Karpas-422 (cell line): ENCODE results near the gene CBFA2T2. TPM values are rescaled to one million over a fixed set of nuclear protein-coding genes. Genes with fewer than 3 reads are reported as not detected.

Experiments
- DNase-seq: peaks from one replicate; pipeline ENCODE4 v3.0.0-alpha.2; 2015
- H2AFZ ChIP-seq: fragments of 200-600 bp; sonication (generic); 2 replicates; pipeline ENCODE4 v1.6.1; 2014; ENCODE audit warnings: antibody characterized with exemption, low read length, mixed read lengths
- H3K27ac ChIP-seq: fragments of 200-600 bp; sonication (generic); 2 replicates; pipeline ENCODE4 v1.5.1; 2014; ENCODE audit warnings: mild to moderate bottlenecking, low read length, moderate library complexity
- H3K27me3 ChIP-seq: fragments of 200-600 bp; sonication (generic); 2 replicates; pipeline ENCODE4 v1.6.1; 2014; ENCODE audit warnings: low read length, mixed read lengths
- H3K36me3 ChIP-seq: fragments of 200-600 bp; sonication (generic); 2 replicates; pipeline ENCODE4 v1.6.1; 2014; ENCODE audit warnings: low read length, mixed read lengths; ENCODE audit not compliant: insufficient read depth
- H3K4me1 ChIP-seq: fragments of 200-600 bp; sonication (generic); 2 replicates; pipeline ENCODE4 v1.6.1; 2014; ENCODE audit warnings: mild to moderate bottlenecking, low read length, mixed read lengths
- H3K4me2 ChIP-seq: fragments of 200-600 bp; sonication (generic); 2 replicates; pipeline ENCODE4 v1.6.1; 2014; ENCODE audit warnings: low read length, low read depth, mild to moderate bottlenecking; ENCODE audit not compliant: poor library complexity, severe bottlenecking
- H3K4me3 ChIP-seq: fragments of 200-600 bp; sonication (generic); 2 replicates; pipeline ENCODE4 v1.5.1; 2014; ENCODE audit warnings: mild to moderate bottlenecking, antibody characterized with exemption, low read length, mixed read lengths
- H3K79me2 ChIP-seq: fragments of 200-600 bp; sonication (generic); 2 replicates; pipeline ENCODE4 v1.6.1; 2014; ENCODE audit warnings: mild to moderate bottlenecking, low read length, mixed read lengths
- H3K9ac ChIP-seq: fragments of 200-600 bp; sonication (generic); 2 replicates; pipeline ENCODE4 v1.6.0; 2014; ENCODE audit warnings: low read length
- H3K9me2 ChIP-seq: fragments of 200-600 bp; sonication (generic), shearing (Covaris generic); replicated peaks from 2 replicates; pipeline ENCODE4 v1.6.0; 2014; ENCODE audit warnings: mild to moderate bottlenecking, low read length, moderate library complexity; ENCODE audit not compliant: insufficient read depth
- H3K9me3 ChIP-seq: fragments of 300-700, 200-600 bp; sonication (generic); 2 replicates; pipeline ENCODE4 v1.6.1; 2014; ENCODE audit warnings: low read length, mixed read lengths
- H4K20me1 ChIP-seq: fragments of 200-600 bp; sonication (generic); 2 replicates; pipeline ENCODE4 v1.6.1; 2014; ENCODE audit warnings: mild to moderate bottlenecking, antibody characterized with exemption, low read length, low read depth; ENCODE audit not compliant: insufficient read depth
- total RNA-seq: library from RNA; depleted of rRNA; stranded (reverse); fragments of >200 nt; shearing (Covaris generic); gene quantifications from 2 replicates; pipeline ENCODE4 v1.2.3, GENCODE V29; 2014; ENCODE audit warnings: low replicate concordance

CBFA2T2 gene
- total RNA-seq, 1 experiment from 2014 or later: 54.8 TPM

DNA sequence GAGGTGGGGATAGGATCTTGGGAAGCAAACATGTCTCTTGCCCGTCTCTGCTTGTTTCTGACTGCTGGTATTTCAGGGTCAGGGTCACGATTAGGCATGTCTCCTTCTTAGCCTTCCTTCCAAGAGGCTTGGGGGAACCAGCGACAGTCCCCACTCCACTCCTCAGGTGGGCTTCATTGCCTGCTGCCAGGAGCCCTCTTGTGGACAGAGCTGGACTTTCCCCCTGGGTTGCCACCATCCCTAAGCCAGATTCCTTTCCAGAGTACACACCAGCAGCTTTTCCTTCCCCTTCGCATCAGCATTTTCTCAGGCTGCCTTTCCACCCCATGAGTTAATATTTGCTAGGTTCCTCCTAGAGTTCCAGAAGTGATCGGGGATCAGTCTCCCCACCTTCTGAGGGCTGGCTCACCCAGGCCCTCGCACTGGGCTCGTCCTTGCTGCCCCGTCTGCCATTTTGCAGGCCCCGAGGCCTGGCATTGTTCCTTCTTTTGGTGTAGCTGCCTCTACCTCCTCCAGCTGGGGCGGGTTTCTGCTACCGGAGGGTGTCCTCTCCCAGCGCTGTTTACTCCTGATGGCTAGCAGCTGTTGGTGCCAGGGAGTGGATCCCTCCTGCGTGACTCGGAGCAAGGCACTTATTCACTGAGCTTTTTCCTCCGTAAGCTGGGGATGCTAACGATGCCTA lies 163.5 kb downstream of the CBFA2T2 start:
- Histone ChIP-seq H3K4me3 (no peak overlapping the region), H2AFZ (no peak overlapping the region), H3K4me1 (peaks cover 26% of the 10 kb centered on the region), H3K9ac (peak overlapping the region; percentile 16; the same call in 1 of the 2 replicates), H3K36me3 (no peaks in the 10 kb centered on the region), H4K20me1 (no peaks in the 10 kb centered on the region), H3K79me2 (no peaks in the 10 kb centered on the region), H3K27ac (peak overlapping the region; percentile 73), H3K27me3 (no peaks in the 10 kb centered on the region), H3K9me2 (no peaks in the 10 kb centered on the region), H3K4me2 (no peak overlapping the region), H3K9me3 (no peaks in the 10 kb centered on the region)
- peak; percentile 84 for DNase-seq

DNA sequence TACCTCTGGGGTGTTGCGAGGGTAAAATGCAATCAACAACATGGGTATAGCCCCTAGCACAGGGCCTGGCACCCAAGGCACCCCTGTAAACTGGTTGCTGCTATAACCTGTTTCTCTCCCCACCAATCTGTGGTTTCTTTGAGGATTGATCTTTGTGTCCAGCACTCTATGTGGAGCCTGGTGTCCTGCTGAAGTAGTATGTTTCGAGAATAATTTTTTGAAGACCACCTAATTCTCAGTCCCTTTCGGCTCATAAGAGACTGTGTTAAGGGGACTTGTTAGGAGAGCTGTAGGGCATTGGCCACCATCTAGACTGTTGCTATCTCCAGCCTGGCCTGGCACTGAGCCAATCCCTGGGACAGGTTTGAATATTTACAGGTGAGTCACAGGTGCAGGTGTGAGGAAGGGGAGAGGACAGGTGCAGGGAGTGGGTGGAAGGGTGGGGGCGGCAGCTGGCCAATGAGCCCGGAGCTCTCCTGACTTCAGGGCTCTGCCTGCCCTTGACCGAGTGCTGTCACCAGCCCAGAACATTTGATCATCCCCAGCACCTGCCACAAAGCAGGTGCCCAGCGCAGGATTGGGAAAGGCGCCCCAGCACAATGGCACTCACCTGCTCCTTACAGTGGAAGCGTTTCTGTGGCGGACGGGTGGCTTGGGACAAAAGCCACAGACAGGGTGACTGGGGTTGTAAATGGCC lies 164.2 kb downstream of the CBFA2T2 start:
- no peak overlapping the region for H2AFZ ChIP-seq
- H3K4me3 ChIP-seq: no peak overlapping the region
- no peaks in the 10 kb centered on the region for H3K36me3 ChIP-seq
- no peaks in the 10 kb centered on the region for H3K79me2 ChIP-seq
- H3K4me2 ChIP-seq: no peak overlapping the region
- DNase-seq: peak; percentile 53
- H3K9me2 ChIP-seq: no peaks in the 10 kb centered on the region
- no peaks in the 10 kb centered on the region for H4K20me1 ChIP-seq
- peaks cover 26% of the 10 kb centered on the region for H3K4me1 ChIP-seq
- H3K27ac ChIP-seq: no peak overlapping the region; the same call in 1 of the 2 replicates
- H3K27me3 ChIP-seq: no peaks in the 10 kb centered on the region
- no peak overlapping the region for H3K9ac ChIP-seq
- H3K9me3 ChIP-seq: no peaks in the 10 kb centered on the region

DNA sequence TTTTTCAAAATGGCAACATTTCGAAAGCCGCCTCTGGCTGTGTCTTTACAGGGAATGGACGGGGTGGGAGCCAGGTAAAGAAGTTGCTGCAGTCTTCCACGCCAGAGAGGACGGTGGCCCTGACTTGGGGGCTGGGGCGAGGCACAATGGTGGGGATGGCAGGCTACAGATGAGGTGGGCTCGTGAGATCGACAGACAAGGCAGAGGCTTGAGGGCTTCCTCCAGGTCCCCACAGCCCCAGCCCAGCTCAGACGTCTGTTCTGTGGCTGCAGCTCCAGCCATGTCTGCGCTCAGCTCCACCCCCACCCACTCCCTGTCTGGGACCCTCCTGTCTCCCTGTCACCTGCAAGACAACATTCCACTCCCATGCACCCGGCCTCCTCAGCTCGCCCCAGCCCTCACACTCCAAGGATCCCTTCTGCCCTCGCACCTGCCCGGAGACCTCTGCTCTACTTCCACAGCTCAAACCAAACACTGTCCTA lies 164.8 kb downstream of the CBFA2T2 start:
- no peak overlapping the region for H3K4me2 ChIP-seq
- H3K4me3 ChIP-seq: no peak overlapping the region
- no peaks in the 10 kb centered on the region for H3K9me3 ChIP-seq
- no peak overlapping the region for H2AFZ ChIP-seq
- no peaks in the 10 kb centered on the region for H3K27me3 ChIP-seq
- no peaks in the 10 kb centered on the region for H3K36me3 ChIP-seq
- peaks cover 26% of the 10 kb centered on the region for H3K4me1 ChIP-seq
- no peak overlapping the region for H3K9ac ChIP-seq
- H3K79me2 ChIP-seq: no peaks in the 10 kb centered on the region
- no peaks in the 10 kb centered on the region for H4K20me1 ChIP-seq
- no peak for DNase-seq
- no peak overlapping the region for H3K27ac ChIP-seq
- H3K9me2 ChIP-seq: no peaks in the 10 kb centered on the region

DNA sequence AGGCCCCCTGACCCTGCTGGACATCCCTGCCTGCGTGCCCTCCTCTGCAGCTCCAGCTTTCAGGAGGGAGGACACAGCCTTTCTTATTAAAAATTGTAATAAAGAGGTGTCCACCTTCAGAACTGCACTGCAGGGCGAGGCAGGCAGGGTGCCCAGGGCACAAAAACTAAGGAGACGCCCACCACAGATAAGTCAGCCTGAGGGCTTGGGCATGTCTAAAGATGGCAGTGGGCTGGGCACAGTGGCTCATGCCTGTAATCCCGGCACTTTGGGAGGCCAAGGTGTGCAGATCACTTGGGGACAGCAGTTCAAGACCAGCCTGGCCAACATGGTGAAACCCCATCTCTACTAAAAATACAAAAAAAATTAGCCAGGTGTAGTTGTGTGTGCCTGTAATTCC lies 165.3 kb downstream of the CBFA2T2 start:
- Histone ChIP-seq H3K4me2 (no peak overlapping the region), H3K9ac (no peak overlapping the region)

DNA sequence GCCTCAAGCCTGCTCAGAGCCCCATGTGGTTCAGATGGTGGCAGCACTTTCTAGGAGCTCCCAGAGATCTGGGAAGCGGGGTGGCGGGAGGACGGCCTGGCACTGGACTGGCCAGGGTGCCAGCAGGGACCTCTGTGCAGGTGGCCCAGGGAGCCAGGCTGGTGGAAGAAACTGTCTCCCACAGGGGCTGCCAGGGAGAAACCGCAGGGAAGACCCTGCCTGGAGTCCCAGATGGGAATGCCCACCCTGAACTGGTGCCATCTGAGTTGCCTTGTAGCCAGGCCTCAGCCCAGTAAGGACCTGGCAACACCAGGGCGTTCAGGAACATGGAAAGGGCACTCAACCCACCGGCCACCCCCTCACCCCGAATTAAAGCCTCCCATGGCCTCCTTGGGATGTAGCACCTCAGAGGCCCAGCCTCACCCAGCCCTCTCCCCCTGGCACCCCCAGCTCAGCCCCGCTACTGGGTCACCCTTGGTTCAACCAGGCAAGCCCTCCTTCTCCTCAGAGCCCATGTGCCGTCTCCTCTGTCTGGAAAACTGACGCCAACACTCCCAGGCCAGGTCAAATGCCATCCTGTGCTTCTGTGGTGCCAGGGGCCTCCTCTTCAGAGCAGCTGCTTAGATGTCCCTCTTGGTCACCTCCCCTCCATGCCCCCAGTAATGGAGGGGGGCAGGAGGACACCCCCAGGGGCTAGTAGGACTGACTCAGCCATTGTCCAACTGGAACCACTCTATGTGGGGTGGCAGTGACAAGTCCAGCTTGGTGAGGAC lies 166.3 kb downstream of the CBFA2T2 start:
- H3K4me3 ChIP-seq: no peak overlapping the region
- no peaks in the 10 kb centered on the region for H3K9me2 ChIP-seq
- H3K27me3 ChIP-seq: no peaks in the 10 kb centered on the region
- H3K4me2 ChIP-seq: no peak overlapping the region
- peaks cover 26% of the 10 kb centered on the region for H3K4me1 ChIP-seq
- no peak overlapping the region for H3K9ac ChIP-seq
- H2AFZ ChIP-seq: no peak overlapping the region
- no peaks in the 10 kb centered on the region for H4K20me1 ChIP-seq
- DNase-seq: no peak
- H3K27ac ChIP-seq: no peak overlapping the region
- H3K79me2 ChIP-seq: no peaks in the 10 kb centered on the region
- no peaks in the 10 kb centered on the region for H3K36me3 ChIP-seq
- H3K9me3 ChIP-seq: no peaks in the 10 kb centered on the region

More for the DNA sequence above, 165.3 kb downstream of the CBFA2T2 start:
- Histone ChIP-seq H3K79me2 (no peaks in the 10 kb centered on the region), H3K9me2 (no peaks in the 10 kb centered on the region), H4K20me1 (no peaks in the 10 kb centered on the region), H3K9me3 (no peaks in the 10 kb centered on the region), H3K27ac (no peak overlapping the region), H3K4me3 (no peak overlapping the region), H3K27me3 (no peaks in the 10 kb centered on the region), H3K36me3 (no peaks in the 10 kb centered on the region), H3K4me1 (peaks cover 26% of the 10 kb centered on the region), H2AFZ (no peak overlapping the region)
- DNase-seq: no peak

DNA sequence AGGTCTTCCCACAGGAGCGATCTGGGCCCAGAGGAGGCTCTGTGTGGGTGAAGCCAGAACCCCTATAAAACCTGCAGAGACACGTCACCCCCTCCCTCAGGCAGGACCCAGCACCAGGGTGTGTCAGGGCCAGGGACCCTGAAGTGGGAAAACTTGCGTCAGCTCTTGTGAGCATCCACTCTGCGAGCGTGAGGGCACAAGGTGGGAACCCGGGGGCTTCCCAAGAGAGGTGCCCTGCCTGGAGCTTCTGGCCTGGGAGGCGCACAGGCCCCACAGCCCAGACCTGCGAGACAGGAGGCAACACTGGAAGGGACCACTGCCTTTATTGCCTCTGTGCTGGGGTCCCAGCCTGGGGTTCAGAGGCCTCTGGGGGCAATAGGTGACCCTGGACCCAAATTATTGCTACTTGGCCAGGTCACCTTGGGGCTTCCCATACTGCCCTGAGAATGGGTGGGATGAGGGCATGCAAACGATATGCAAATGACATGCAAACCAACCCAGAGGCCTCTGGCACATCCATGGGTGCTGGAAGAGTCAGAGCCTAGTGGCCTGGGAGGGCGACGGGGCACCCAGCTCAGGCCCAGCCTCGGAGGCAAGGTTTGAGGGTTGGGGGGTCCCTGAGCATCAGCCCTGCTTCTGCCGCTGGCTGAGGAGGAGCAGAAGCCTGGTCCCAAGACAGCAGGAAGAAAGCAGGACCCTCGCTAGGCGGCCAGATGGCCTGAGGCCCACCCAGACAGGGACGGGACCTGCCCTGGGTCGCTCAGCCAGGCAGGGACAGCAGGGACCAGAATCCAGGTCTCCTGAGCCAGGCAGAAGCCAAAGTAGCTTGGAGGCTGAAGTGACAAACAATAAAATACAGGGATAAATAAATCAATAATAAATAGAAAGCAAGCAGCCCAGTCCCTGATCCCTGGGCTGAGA lies 167.1 kb downstream of the CBFA2T2 start:
- Histone ChIP-seq H3K9me2 (no peaks in the 10 kb centered on the region), H3K4me2 (no peak overlapping the region), H3K4me1 (peaks cover 23% of the 10 kb centered on the region), H3K9ac (no peak overlapping the region), H3K27ac (no peak overlapping the region), H3K79me2 (peaks cover 3% of the 10 kb centered on the region), H3K9me3 (no peaks in the 10 kb centered on the region), H3K4me3 (no peak overlapping the region), H4K20me1 (no peaks in the 10 kb centered on the region), H3K36me3 (no peaks in the 10 kb centered on the region), H2AFZ (no peak overlapping the region), H3K27me3 (no peaks in the 10 kb centered on the region)
- no peak for DNase-seq

DNA sequence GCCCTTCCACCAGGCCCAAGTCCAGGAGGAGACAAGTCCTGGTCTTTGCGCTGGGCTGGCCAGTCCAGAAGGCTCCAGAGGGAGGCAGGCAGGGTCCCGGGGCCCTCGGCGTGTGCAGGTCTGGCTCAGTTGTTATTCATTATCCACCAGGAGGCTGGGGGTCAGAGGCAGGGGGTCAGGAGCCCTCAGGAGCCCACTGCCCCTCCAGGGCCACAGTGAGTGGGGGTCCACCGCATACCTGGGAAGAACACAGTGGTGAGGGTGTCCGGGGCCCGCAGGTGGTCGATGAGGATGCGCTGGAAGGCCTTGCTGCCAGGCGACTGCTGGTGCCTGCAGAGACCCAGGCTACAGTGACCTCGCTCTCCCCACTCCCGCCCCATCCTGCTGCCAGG lies 167.8 kb downstream of the CBFA2T2 start:
- Histone ChIP-seq H3K36me3 (no peaks in the 10 kb centered on the region), H3K27ac (no peak overlapping the region), H3K9me3 (no peaks in the 10 kb centered on the region), H3K9me2 (no peaks in the 10 kb centered on the region), H4K20me1 (no peaks in the 10 kb centered on the region), H3K4me1 (peaks cover 22% of the 10 kb centered on the region), H3K4me3 (no peak overlapping the region), H3K79me2 (peaks cover 7% of the 10 kb centered on the region), H3K4me2 (no peak overlapping the region), H3K27me3 (no peaks in the 10 kb centered on the region), H3K9ac (no peak overlapping the region), H2AFZ (no peak overlapping the region)
- no peak for DNase-seq
